IgD-negative memory B cell (primary cell): ENCODE data around the gene TTYH1. TPM values are rescaled to one million over a fixed set of nuclear protein-coding genes. Genes with fewer than 3 reads are reported as not detected.

Source experiments
- H3K27ac Mint-ChIP-seq, 3 donors: one replicate each; pipeline ENCODE4 v1.8.0; 2020 to 2022; ENCODE audit warnings: mild to moderate bottlenecking in 3 of 3, mixed read lengths in 3 of 3, moderate library complexity in 1 of 3
- H3K27me3 Mint-ChIP-seq: one replicate; pipeline ENCODE4 v1.8.0; 2021; ENCODE audit warnings: mixed read lengths
- H3K36me3 Mint-ChIP-seq: one replicate; pipeline ENCODE4 v1.8.0; 2020; ENCODE audit warnings: mild to moderate bottlenecking, mixed read lengths
- H3K4me1 Mint-ChIP-seq, 3 donors: one replicate each; pipeline ENCODE4 v1.8.0; 2020 to 2022; ENCODE audit warnings: mixed read lengths in 3 of 3, mild to moderate bottlenecking in 1 of 3
- H3K4me3 Mint-ChIP-seq, 4 donors: one replicate each; pipeline ENCODE4 v1.8.0; 2020 to 2022; ENCODE audit warnings: mild to moderate bottlenecking in 4 of 4, mixed read lengths in 4 of 4, moderate library complexity in 3 of 4
- H3K9me3 Mint-ChIP-seq, 3 donors: one replicate each; pipeline ENCODE4 v1.8.0; 2020 to 2021; ENCODE audit warnings: mixed read lengths in 3 of 3, mild to moderate bottlenecking in 1 of 3
- polyA plus RNA-seq: library from polyadenylated mRNA; unstranded; fragments of 300-500 nt; fragmentation: Illumina TruSeq; gene quantifications from one replicate; pipeline ENCODE4 v1.2.3, GENCODE V29; 2021

TTYH1 gene
- polyA plus RNA-seq, 1 donor from 2014 or later, result 0.16 TPM

DNA sequence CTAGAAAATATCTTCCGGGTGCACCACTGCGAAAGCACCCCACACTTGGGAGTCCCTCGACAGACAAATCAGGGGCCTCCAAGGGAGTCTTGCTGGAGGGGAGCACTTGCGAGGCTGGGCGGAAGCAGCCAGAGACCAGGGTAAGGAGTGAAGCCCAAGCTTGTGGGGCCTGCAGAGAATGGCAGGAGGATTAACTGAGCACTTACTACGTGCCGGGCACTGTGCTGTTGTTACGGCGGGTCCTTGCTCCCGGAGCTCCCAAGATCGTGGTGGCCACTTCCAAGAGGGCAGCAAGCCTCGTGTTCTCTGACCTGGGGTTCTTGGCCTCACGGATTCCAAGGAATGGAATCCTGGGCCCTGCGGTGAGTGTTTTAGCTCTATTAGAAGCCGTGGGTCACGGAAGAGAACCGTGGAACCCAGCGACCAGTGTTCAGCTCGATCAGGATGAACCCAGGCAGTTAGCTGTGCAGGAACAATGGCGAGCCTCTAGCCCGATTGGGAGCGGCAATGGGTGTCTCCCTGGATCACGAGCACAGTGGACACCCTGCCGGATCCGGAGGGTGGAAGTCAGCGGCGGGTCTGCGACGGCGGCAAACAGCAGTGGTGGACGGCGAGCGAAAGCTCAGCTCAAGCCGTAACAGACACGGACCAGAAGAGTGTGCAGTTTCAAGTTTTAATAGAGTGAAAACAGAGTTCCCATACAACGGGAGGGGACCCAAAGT lies 9.6 kb downstream of the TTYH1 start:
- peak overlapping the region in 1 of 4 donors; percentile 81 for H3K4me3 Mint-ChIP-seq
- peak overlapping the region in 1 of 3 donors; percentile 39 for H3K27ac Mint-ChIP-seq
- H3K36me3 Mint-ChIP-seq, result peaks cover 1% of the 10 kb centered on the region
- H3K4me1 Mint-ChIP-seq, result peaks cover 0 to 7% (median 0%) of the 10 kb centered on the region in 3 donors
- peaks cover 36% of the 10 kb centered on the region for H3K27me3 Mint-ChIP-seq
- no peaks in the 10 kb centered on the region for H3K9me3 Mint-ChIP-seq

DNA sequence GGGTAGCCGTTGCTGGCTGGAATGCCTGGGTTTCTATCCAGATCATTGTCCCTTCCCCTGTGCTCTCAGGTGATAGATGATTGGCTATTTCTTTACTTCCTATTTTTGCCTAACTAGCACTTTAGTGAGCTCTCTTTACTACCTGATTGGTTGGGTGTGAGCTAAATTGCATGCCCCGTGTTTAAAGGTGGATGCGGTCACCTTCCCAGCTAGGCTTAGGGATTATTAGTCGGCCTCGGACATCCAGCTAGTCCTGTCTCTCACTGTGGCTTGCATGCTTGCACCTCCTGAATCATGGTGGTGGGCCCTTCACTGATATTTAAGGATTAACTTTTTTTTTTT lies 10.1 kb downstream of the TTYH1 start:
- Mint-ChIP-seq H3K27ac (no peak overlapping the region), H3K36me3 (peaks cover 1% of the 10 kb centered on the region), H3K4me1 (peaks cover 0 to 7% (median 0%) of the 10 kb centered on the region in 3 donors), H3K9me3 (no peaks in the 10 kb centered on the region), H3K27me3 (peaks cover 37% of the 10 kb centered on the region), H3K4me3 (no peak overlapping the region)

DNA sequence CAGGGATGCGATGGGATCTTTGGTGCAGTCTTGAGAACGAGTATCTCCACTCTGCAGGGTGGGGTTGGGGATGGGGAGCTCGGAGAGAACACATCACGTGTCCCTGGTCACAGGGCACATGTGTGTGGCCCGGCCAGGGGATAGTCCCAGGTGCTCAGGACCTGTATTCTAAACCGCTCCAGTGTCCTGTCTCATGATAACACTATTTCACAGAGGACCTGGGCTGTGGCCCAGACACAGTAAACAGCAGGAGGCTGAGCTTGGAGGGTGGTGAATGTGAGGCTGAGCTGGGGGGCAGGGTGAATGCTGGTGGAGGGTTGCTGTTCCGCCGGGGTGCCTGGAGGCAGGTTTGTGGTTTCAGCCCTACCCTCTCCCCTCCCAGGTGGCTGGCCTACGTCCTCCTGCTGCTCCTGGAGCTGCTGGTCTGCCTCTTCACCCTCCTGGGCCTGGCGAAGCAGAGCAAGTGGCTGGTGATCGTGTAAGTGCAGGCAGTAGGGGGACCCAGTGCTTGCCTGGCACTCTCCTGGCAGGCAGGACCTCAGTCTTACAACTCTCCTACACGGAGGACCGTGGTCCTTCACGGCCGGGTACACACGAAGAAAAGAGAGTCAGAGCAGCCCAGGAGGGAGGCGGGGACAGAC lies 11.1 kb downstream of the TTYH1 start:
- Mint-ChIP-seq H3K27me3 (peaks cover 37% of the 10 kb centered on the region), H3K4me1 (peaks cover 0 to 10% (median 5%) of the 10 kb centered on the region in 3 donors), H3K27ac (no peak overlapping the region), H3K36me3 (peaks cover 1% of the 10 kb centered on the region), H3K4me3 (no peak overlapping the region), H3K9me3 (no peaks in the 10 kb centered on the region)

DNA sequence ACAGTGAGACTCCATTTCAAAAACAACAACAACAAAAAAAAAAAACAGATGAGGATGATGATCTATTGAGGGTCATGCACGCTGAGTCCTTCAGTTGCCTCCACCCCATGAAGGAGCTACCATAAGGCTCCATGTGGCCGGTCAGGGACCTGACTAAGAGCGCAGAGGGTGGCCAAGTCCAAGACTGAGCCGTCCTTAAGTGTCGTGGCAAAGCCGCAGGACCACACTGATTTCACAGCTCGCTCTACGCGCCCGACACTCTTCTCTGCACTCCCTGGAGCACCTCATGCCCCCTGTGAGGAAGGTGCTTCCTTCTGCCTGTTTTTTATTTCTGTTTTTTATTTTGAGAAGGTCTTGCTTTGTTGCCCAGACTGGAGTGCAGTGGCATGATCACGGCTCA lies 12.3 kb downstream of the TTYH1 start:
- H3K4me1 Mint-ChIP-seq, result peaks cover 0 to 10% (median 5%) of the 10 kb centered on the region in 3 donors
- no peaks in the 10 kb centered on the region for H3K9me3 Mint-ChIP-seq
- peaks cover 1% of the 10 kb centered on the region for H3K36me3 Mint-ChIP-seq
- no peak overlapping the region for H3K4me3 Mint-ChIP-seq
- peaks cover 37% of the 10 kb centered on the region for H3K27me3 Mint-ChIP-seq
- H3K27ac Mint-ChIP-seq, result no peak overlapping the region

DNA sequence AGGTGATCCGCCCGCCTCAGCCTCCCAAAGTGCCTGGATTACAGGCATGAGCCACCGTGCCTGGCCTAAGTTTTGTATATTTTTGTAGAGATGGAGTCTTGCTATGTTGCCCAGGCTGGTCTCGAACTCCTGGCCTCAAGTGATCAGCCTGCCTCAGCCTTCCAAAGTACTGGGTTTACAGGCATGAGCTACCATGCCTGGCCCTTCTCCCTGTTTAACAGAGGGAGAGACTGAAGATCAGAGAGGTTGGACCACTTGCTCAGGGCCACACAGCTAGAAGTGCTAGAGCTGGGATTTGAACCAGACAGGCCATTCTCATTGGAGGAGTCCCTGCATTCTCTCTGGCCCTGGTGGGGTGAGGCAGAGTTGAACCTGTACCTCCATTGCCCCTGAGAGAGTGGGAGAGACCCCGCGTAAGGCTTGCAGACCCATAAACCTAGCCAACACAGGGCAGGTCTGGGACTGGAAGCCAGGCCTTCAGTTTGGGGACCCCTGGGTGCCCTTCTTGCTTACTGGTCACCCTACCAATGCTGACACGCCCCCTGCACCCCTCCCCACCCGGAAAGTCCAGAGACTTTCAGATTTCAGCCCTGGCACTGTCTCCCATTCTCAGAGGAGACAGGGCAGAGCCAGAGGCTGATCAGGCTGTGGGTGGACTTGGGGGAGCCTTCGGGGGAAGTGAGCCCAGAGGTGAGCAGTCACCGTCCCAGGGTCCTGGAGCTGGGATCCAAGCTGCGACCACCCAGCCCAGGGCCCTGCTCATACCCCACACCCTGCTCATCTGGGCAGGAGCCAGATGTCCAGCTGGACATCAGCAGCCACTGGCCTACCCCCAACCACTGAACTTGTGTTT lies 13.3 kb downstream of the TTYH1 start:
- H3K4me3 Mint-ChIP-seq, result no peak overlapping the region
- no peaks in the 10 kb centered on the region for H3K36me3 Mint-ChIP-seq
- H3K9me3 Mint-ChIP-seq, result no peaks in the 10 kb centered on the region
- no peak overlapping the region for H3K27ac Mint-ChIP-seq
- peaks cover 34% of the 10 kb centered on the region for H3K27me3 Mint-ChIP-seq
- peaks cover 0 to 8% (median 5%) of the 10 kb centered on the region in 3 donors for H3K4me1 Mint-ChIP-seq

DNA sequence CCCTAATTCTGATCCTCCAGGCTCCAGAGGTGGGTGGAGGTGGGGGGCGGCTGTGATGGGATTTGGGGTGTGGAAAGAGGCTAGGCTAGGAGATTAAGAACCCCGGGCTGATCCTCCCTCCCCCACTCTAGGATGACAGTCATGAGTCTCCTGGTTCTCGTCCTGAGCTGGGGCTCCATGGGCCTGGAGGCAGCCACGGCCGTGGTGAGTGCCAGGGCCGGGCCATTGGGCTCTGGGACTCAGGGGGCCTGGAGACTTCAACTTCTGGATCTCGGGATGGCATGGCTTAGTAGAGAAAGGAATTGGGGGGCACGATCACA lies 13.9 kb downstream of the TTYH1 start:
- Mint-ChIP-seq H3K4me1 (peaks cover 3 to 6% (median 5%) of the 10 kb centered on the region in 3 donors), H3K27me3 (peaks cover 30% of the 10 kb centered on the region), H3K27ac (no peak overlapping the region), H3K4me3 (peak overlapping the region in 1 of 4 donors; percentile 47), H3K9me3 (no peaks in the 10 kb centered on the region), H3K36me3 (no peaks in the 10 kb centered on the region)

DNA sequence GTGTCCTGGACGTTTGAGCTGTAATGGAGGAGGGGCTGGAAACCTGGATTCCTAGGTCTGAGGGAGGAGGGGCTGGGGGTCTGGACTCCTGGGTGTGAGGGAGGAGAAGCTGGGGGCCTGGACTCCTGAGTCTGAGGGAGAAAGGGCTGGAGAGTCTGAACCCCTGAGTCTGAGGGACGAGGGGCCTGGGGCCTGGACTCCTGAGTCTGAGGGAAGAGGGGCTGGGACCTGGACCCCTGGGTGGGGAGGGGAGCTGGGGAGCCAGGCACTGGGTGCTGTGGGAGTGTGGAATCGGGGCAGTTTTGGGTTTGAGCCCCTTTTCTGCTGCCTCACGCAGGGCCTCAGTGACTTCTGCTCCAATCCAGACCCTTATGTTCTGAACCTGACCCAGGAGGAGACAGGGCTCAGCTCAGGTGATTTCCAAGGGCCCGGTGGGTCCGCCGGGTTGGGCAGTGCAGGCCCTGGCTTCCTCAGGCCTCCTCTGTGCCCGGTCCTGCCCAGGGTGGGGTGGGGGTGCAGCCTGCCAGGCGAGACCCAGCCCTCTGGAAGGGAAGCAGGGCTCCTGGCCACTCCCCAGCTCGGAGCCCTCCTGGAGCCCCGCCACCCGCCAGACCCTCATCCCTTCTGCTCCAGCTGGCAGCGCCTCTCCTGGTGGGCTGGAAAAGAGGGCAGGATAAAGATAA lies 14.4 kb downstream of the TTYH1 start:
- Mint-ChIP-seq H3K4me1 (peaks cover 5 to 9% (median 7%) of the 10 kb centered on the region in 3 donors), H3K27ac (no peak overlapping the region), H3K9me3 (no peaks in the 10 kb centered on the region), H3K27me3 (peaks cover 25% of the 10 kb centered on the region), H3K36me3 (no peaks in the 10 kb centered on the region), H3K4me3 (peak overlapping the region in 1 of 4 donors; percentile 79)

DNA sequence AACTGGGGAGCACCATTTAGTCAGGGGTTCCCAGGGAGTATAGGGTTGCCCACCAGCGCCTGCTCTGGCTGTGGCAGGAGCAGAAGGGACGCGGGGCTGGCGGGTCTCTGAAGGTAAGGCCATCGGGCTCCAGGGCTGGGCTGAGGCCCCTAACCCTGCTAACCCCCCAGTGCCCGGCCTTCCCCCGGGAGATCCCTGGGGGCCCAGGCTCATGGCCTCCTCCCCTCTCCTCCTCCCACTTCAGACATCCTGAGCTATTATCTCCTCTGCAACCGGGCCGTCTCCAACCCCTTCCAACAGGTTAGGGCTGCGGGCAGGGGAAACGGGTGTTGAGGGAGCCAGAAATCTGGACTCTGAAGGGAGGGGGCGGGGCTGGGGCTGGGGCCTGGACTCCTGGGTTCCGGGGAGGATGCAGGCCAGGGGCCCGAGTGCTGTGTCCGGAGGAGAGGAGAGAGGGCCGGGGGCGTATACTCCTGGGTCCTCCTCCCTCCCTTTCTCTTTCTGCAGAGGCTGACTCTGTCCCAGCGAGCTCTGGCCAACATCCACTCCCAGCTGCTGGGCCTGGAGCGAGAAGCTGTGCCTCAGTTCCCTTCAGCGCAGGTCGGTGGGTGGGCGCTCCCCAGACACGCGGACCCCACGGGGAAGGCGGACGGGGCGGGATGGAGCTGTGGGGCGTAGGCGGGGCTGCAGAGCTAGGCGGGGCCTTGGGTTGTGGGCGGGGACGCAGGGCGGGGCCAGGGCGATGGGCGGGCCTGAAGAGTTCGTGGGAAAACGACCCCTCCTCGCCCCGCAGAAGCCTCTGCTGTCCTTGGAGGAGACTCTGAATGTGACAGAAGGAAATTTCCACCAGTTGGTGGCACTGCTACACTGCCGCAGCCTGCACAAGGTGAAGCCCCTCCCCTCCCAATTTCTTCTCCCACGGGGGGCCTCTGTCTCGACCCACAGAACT lies 15.3 kb downstream of the TTYH1 start:
- Mint-ChIP-seq H3K27me3 (peaks cover 22% of the 10 kb centered on the region), H3K4me1 (peaks cover 5 to 12% (median 12%) of the 10 kb centered on the region in 3 donors), H3K27ac (no peak overlapping the region)

DNA sequence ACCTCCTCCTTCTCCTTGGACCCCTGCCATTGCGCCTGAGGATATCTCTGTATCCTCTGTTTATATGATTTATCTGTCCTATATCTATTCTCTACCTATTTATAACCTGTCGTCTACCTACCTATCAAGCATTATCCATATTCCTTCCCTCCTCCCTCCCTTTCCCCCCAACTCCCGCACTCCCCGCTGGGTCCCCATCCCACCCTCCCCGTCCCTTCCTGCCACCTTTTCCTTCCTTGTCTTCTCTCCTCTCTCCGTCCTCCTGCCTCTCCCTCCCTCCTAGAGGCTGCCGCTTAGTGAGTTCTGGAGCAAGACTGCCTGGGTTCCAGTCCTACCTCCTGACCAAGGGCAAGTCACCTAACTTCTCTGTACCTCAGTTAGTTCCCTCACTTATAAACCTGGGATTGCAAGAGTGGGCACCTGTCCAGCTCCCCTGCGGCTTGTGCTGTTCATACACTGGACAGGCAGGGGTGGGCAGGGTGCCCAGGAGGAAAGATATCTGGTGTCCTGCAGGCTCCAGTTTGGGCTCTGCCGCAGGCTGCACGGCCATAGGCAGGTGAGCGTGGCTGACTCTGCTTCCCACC lies 16.1 kb downstream of the TTYH1 start:
- H3K4me1 Mint-ChIP-seq, result peaks cover 5 to 12% (median 12%) of the 10 kb centered on the region in 3 donors
- H3K4me3 Mint-ChIP-seq, result peak overlapping the region in 2 of 4 donors; percentile 63 to 88
- H3K36me3 Mint-ChIP-seq, result no peaks in the 10 kb centered on the region
- H3K27ac Mint-ChIP-seq, result no peak overlapping the region
- H3K27me3 Mint-ChIP-seq, result peaks cover 15% of the 10 kb centered on the region
- no peaks in the 10 kb centered on the region for H3K9me3 Mint-ChIP-seq

More for the DNA sequence above, 15.3 kb downstream of the TTYH1 start:
- Mint-ChIP-seq H3K9me3 (no peaks in the 10 kb centered on the region), H3K4me3 (peak overlapping the region in 2 of 4 donors; percentile 79 to 88), H3K36me3 (no peaks in the 10 kb centered on the region)

DNA sequence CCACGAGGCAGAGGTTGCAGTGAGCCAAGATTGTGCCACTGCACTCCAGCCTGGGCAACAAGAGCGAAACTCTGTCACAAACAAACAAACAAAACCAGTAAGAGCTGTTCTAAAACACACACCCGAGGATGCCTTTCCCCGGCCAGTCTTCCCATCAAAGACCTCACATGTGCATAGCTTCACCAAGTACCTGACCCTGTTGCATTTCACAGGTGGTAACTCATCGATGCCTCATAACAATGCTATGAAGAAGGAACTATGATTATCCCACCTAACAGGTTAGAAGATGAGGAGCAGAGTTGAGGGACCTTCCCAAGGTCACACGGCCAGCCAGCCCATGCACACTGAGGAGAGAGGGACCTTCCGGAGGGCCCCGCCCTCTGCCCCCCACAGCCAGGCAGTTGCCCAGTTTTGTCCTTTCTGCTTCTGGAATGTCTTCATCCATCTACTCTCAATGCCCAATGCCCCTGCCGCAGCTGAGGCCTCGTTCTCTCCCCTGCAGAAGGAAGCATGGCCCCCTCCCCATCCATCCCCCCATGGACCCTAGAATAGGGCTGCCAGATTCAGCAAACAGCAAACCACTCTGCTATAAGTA lies 17.0 kb downstream of the TTYH1 start:
- Mint-ChIP-seq H3K27ac (peak overlapping the region in 1 of 3 donors; percentile 30), H3K9me3 (no peaks in the 10 kb centered on the region), H3K27me3 (peaks cover 15% of the 10 kb centered on the region), H3K4me3 (peak overlapping the region in 1 of 4 donors; percentile 72), H3K36me3 (no peaks in the 10 kb centered on the region), H3K4me1 (peaks cover 5 to 15% (median 13%) of the 10 kb centered on the region in 3 donors)

DNA sequence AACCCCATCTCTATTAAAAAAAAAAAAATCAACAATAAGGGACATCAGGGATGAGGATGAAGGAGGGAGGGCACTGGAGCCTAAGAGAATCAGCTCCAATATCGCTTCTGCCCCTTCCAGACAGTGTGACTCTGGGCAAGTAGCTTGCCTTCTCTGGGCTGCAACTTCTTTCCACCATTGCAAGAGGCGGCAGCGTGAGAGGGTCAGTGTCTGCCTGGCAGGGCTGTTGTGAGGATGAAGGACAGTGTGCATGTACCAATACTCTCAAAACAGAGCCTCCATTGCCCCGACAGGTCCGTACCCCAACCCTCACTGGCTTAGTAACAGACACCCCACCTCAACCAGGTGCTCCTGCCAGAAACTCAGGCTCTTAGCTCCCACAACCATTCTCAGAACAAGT lies 18.4 kb downstream of the TTYH1 start:
- Mint-ChIP-seq H3K9me3 (no peaks in the 10 kb centered on the region), H3K27ac (peak overlapping the region in 1 of 3 donors; percentile 19), H3K36me3 (no peaks in the 10 kb centered on the region), H3K4me3 (no peak overlapping the region), H3K4me1 (peaks cover 5 to 15% (median 13%) of the 10 kb centered on the region in 3 donors), H3K27me3 (peaks cover 4% of the 10 kb centered on the region)

DNA sequence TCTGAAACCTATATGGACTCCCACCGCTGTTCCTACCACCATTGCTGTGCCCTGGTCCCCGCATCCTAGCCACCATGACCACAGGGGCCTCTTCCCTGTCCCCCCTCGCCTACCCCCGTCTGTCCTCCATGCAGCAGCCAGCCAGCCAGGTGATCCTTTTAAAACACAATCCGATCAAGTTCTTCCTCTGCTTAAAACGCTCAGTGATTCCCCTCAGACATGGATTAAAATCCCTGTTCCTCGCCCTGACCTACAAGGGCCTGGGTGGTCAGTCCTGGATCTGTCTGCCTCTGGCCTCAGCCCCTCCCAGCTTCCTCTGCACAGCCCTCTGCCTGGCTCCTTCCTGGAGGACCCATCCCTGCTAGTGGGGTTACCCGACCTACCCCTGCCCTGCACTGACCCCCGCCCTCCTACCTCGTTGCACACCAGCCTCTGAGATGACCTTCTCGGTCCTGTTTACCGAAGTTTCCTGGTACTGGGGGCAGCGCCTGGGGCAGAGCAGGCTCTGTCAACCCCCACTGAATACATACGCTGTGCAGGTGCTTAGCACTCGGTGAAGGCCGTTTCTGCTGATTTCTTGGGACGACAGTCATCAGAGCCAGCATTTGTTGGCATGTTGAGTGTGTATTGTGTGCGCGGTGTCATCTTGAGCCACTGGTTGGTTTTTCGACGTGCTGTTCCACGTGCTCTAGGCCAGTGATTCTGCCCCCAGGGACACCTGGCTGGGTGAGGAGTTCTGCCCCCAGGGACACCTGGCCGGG lies 19.0 kb downstream of the TTYH1 start:
- Mint-ChIP-seq H3K27ac (peak overlapping the region in 1 of 3 donors; percentile 66), H3K4me3 (peak overlapping the region in 1 of 4 donors; percentile 26), H3K27me3 (peaks cover 3% of the 10 kb centered on the region), H3K9me3 (no peaks in the 10 kb centered on the region), H3K36me3 (no peaks in the 10 kb centered on the region), H3K4me1 (peaks cover 5 to 16% (median 13%) of the 10 kb centered on the region in 3 donors)

DNA sequence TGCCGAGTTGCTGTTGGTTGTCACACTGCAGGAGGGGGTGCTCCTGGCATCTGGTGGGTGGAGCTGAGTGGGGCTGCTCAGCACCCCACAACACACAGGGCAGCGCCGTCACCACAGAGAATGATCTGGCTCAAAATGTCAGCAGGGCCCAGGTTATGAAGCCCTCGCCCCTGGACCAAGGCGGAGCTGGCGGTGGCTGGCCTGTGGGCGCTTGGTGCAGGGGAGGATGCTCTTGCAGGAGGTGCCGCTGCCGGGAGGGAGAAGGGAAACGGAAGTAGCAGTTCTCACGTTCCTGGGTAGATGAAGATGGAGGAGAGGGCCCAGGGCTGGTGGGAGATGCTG lies 19.6 kb downstream of the TTYH1 start:
- Mint-ChIP-seq H3K4me1 (peaks cover 5 to 18% (median 13%) of the 10 kb centered on the region in 3 donors), H3K27ac (peak overlapping the region; percentile 36 to 71 (median 66)), H3K27me3 (peaks cover 1% of the 10 kb centered on the region), H3K36me3 (no peaks in the 10 kb centered on the region), H3K9me3 (no peaks in the 10 kb centered on the region), H3K4me3 (peak overlapping the region in 1 of 4 donors; percentile 26)
